ENCODE results near the gene HELT.

GRCh38 chr4:185066179-185066578, 47.9 kb downstream of the HELT start:
- TF ChIP-seq CTCF (IDR thresholded peaks at IDR 0.05; ENCODE audit: low read depth, low read length, missing input control) (no peak), RXRA (IDR thresholded peaks at IDR 0.05) (no peak), MAX (IDR thresholded peaks at IDR 0.05) (no peak), EGR1 (IDR thresholded peaks at IDR 0.05; ENCODE audit: low read depth in 2 of 2) (no peak), RAD21 (IDR thresholded peaks at IDR 0.05) (no peak), GABPA (IDR thresholded peaks at IDR 0.05 in 1 of 2, conservative IDR thresholded peaks at IDR 0.05 in 1 of 2) (no peak), JUND (IDR thresholded peaks at IDR 0.05) (no peak), FOXA1 (IDR thresholded peaks at IDR 0.05) (no peak), TAF1 (conservative IDR thresholded peaks at IDR 0.05) (no peak), ATF3 (IDR thresholded peaks at IDR 0.05) (no peak)
